SK-N-MC (cell line): Measurements from ENCODE around the gene AUTS2.

Source experiments
- DNase-seq: peaks from one replicate; pipeline ENCODE4 v3.0.0-alpha.2; 2011; ENCODE audit warnings: low read depth, low spot score
- H3K27ac ChIP-seq: fragments of 200-600 bp; sonication (generic); 2 replicates; pipeline ENCODE4 v1.5.1; 2016; ENCODE audit warnings: mixed run types
- H3K36me3 ChIP-seq: fragments of 200-600 bp; sonication (generic); 2 replicates; pipeline ENCODE4 v1.6.1; 2017; ENCODE audit warnings: antibody characterized with exemption, low read length, mixed read lengths; ENCODE audit not compliant: insufficient read depth
- H3K4me3 ChIP-seq: fragments of 200-600 bp; sonication (generic); 2 replicates; pipeline ENCODE4 v1.5.1; 2016
- H3K9ac ChIP-seq: fragments of 200-600 bp; sonication (generic); 2 replicates; pipeline ENCODE4 v1.8.0; 2017; ENCODE audit warnings: mixed run types, mixed read lengths; ENCODE audit not compliant: insufficient read length
- H3K9me3 ChIP-seq: fragments of 200-600 bp; sonication (generic); 2 replicates; pipeline ENCODE4 v1.6.1; 2017; ENCODE audit warnings: low read depth, mild to moderate bottlenecking, antibody characterized with exemption, low read length, moderate library complexity, mixed read lengths
- EZH2 ChIP-seq: fragments of 200-600 bp; sonication (generic); IDR thresholded peaks from one replicate; pipeline ENCODE4 v1.6.1; 2017; ENCODE audit warnings: antibody characterized with exemption
- FOXP2 ChIP-seq: optimal IDR thresholded peaks from 2 replicates; pipeline ENCODE3; 2011; ENCODE audit warnings: mild to moderate bottlenecking, moderate library complexity; ENCODE audit not compliant: insufficient read depth; ENCODE audit errors: extremely low read length, control extremely low read depth
- POLR2AphosphoS5 ChIP-seq: IDR thresholded peaks from 2 replicates; pipeline ENCODE4 v1.6.1; 2012; ENCODE audit warnings: mild to moderate bottlenecking, low read depth, low read length, borderline replicate concordance

AUTS2 gene

DNA sequence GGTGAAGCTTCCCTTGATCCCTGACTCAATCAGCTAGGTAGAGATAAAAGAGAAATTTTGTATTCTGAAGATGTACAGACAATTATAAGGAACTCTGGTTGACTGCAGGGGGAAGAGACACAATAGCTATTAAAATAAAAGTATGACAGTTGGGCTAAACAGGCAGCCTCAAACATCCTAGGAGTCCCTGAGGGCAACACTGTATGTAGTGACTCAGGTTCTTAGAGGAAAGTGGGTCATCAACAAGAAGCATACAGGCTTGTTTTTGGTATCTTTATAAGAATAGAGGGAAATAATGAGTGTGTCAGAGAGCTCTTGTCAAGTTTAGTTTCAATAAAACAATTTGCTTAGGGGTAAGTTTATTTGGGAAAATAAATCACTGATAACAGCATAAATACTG is 150.3 kb downstream of the AUTS2 start:
- Histone ChIP-seq H3K9me3 (no peaks in the 10 kb centered on the region), H3K27ac (no peak overlapping the region), H3K36me3 (no peaks in the 10 kb centered on the region), H3K4me3 (no peak overlapping the region), H3K9ac (no peak overlapping the region)
- TF ChIP-seq FOXP2, result no peak
- no peak for DNase-seq

- H3K9ac ChIP-seq, result no peak overlapping the region
- TF ChIP-seq POLR2AphosphoS5 (no peak), FOXP2 (no peak), EZH2 (no peak)
- no peaks in the 10 kb centered on the region for H3K36me3 ChIP-seq
- no peak for DNase-seq
- H3K9me3 ChIP-seq, result no peaks in the 10 kb centered on the region
- H3K27ac ChIP-seq, result no peak overlapping the region
- H3K4me3 ChIP-seq, result no peak overlapping the region
These were observed 151.2 kb downstream of the AUTS2 start for GRCh38 chr7:69749372-69749979.

GRCh38 chr7:69749994-69750393 is 151.7 kb downstream of the AUTS2 start:
- no peaks in the 10 kb centered on the region for H3K9me3 ChIP-seq

GRCh38 chr7:69751026-69751425 is 152.8 kb downstream of the AUTS2 start:
- Histone ChIP-seq H3K36me3 (no peaks in the 10 kb centered on the region), H3K9me3 (no peaks in the 10 kb centered on the region), H3K4me3 (no peak overlapping the region), H3K27ac (no peak overlapping the region), H3K9ac (no peak overlapping the region)
- DNase-seq, result no peak
- no peak for TF ChIP-seq EZH2
- TF ChIP-seq FOXP2, result no peak
- TF ChIP-seq POLR2AphosphoS5, result no peak

More at GRCh38 chr7:69749994-69750393, 151.7 kb downstream of the AUTS2 start:
- no peak for TF ChIP-seq FOXP2
- Histone ChIP-seq H3K27ac (no peak overlapping the region), H3K9ac (no peak overlapping the region), H3K36me3 (no peaks in the 10 kb centered on the region), H3K4me3 (no peak overlapping the region)
- DNase-seq, result no peak

GRCh38 chr7:69753981-69754380 is 155.7 kb downstream of the AUTS2 start:
- H3K9me3 ChIP-seq, result no peaks in the 10 kb centered on the region
- no peaks in the 10 kb centered on the region for H3K36me3 ChIP-seq
- TF ChIP-seq FOXP2, result no peak
- TF ChIP-seq POLR2AphosphoS5, result no peak
- no peak for TF ChIP-seq EZH2
- no peak overlapping the region for H3K4me3 ChIP-seq
- no peak overlapping the region for H3K27ac ChIP-seq
- no peak overlapping the region for H3K9ac ChIP-seq
- DNase-seq, result no peak

- no peak overlapping the region for H3K9ac ChIP-seq
- no peak overlapping the region for H3K27ac ChIP-seq
- no peaks in the 10 kb centered on the region for H3K9me3 ChIP-seq
- no peak overlapping the region for H3K4me3 ChIP-seq
- no peaks in the 10 kb centered on the region for H3K36me3 ChIP-seq
- no peak for TF ChIP-seq POLR2AphosphoS5
- TF ChIP-seq EZH2, result no peak
- no peak for DNase-seq
These were observed 156.2 kb downstream of the AUTS2 start for GRCh38 chr7:69754476-69754875.

- TF ChIP-seq EZH2, result no peak
- Histone ChIP-seq H3K27ac (no peak overlapping the region), H3K9ac (no peak overlapping the region)
These were observed 158.0 kb downstream of the AUTS2 start for GRCh38 chr7:69756235-69756634.

DNA sequence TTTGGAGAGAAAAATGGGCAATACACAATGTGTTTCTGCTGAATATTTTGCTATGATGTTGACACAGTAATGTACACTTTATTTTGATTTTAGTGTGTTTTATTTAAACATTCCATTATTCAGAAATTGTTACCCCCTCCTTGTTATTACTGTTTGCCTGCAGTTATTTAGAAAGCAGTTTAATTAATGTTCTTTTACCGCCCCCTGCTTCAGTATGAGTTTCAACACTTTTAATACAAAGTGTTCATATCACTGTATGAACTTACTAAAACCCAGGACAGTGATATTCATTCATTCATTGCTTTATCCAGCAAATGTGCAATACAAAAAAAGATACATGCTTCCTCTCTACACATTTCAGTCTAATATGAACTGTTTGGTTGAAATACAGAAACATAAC is 159.3 kb downstream of the AUTS2 start:
- no peaks in the 10 kb centered on the region for H3K36me3 ChIP-seq
- H3K9ac ChIP-seq, result no peak overlapping the region
- DNase-seq, result no peak
- H3K27ac ChIP-seq, result no peak overlapping the region
- TF ChIP-seq POLR2AphosphoS5 (no peak), FOXP2 (no peak), EZH2 (no peak)
- no peak overlapping the region for H3K4me3 ChIP-seq
- H3K9me3 ChIP-seq, result no peaks in the 10 kb centered on the region

More at GRCh38 chr7:69756235-69756634, 158.0 kb downstream of the AUTS2 start:
- no peaks in the 10 kb centered on the region for H3K9me3 ChIP-seq
- DNase-seq, result no peak
- no peaks in the 10 kb centered on the region for H3K36me3 ChIP-seq
- H3K4me3 ChIP-seq, result no peak overlapping the region

GRCh38 chr7:69757981-69758430 is 159.7 kb downstream of the AUTS2 start:
- no peaks in the 10 kb centered on the region for H3K36me3 ChIP-seq
- H3K9ac ChIP-seq, result no peak overlapping the region
- H3K9me3 ChIP-seq, result no peaks in the 10 kb centered on the region
- no peak for DNase-seq
- no peak overlapping the region for H3K27ac ChIP-seq
- H3K4me3 ChIP-seq, result no peak overlapping the region
- TF ChIP-seq FOXP2, result no peak
- no peak for TF ChIP-seq EZH2
- no peak for TF ChIP-seq POLR2AphosphoS5

DNA sequence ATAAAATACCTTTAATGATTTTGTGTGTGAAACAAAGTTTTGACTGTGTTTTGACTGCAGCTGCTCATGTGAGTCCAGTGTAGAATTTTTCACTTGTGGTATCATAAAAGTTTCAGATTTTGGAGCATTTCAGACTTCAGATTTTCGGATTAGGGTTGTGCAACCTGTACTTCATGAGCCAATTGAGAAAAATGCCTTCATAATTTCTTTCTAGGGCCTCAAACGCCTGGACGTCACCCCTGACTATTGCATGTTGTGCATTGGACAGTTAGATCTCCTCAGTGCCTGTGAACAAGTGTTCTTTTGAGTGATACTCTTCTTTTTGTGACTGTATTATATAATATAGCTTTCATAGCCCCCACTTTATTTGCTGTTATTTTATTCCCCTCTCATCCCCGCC is 161.1 kb downstream of the AUTS2 start:
- no peak overlapping the region for H3K9ac ChIP-seq
- H3K9me3 ChIP-seq, result no peaks in the 10 kb centered on the region
- no peak overlapping the region for H3K27ac ChIP-seq
- no peak for TF ChIP-seq POLR2AphosphoS5
- TF ChIP-seq FOXP2, result no peak
- no peak for TF ChIP-seq EZH2
- H3K4me3 ChIP-seq, result no peak overlapping the region
- H3K36me3 ChIP-seq, result no peaks in the 10 kb centered on the region
- no peak for DNase-seq
